ENCODE results near the gene TBC1D10A. TPM values are rescaled to one million over a fixed set of nuclear protein-coding genes. Genes with fewer than 3 reads are reported as not detected.
A peak's percentile ranks its signal among the peaks of the same experiment; 100 is the strongest.

The TBC1D10A gene
- polyA plus RNA-seq, 4 donors, result 12.1 to 19.9 (median 12.8) TPM

DNA sequence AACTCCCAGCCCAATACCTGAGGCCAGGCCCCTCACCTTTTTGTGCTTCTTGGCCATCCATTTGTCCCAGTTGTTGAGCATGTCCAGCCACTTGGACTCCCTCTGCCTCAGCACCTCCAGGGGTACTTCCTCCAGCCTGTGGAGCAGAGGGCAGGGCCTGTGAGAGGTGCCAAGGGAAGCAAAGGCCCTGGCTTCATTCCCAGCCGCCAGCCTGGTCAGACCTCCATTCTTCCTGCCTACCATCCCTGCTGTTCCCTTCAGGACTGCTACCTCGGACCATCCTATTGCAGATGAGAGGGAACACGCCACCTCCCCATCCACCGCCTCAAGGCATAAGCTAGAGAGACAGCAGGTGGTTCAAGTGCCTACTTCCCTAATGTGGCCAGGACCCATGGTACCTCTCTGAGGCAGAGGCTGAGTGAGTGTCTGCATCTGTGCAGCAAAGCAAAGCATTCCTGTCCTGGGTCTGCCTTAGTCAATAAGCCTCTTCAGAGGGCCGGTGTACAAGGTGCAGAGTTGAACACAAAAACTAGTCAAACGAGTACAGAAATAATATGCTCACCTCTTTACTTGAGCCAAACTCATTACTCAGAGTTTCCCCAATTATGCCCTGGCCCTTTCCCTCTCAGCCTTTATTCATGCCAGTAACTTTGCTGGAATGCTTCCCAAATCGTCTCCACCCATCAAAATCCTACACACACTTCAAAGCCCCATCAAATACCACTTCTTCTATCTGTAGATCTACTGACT is 22.1 kb downstream of the TBC1D10A start:
- DNase-seq (ENCODE audit: low read depth in 4 of 4, low spot score in 3 of 4), result no peak

DNA sequence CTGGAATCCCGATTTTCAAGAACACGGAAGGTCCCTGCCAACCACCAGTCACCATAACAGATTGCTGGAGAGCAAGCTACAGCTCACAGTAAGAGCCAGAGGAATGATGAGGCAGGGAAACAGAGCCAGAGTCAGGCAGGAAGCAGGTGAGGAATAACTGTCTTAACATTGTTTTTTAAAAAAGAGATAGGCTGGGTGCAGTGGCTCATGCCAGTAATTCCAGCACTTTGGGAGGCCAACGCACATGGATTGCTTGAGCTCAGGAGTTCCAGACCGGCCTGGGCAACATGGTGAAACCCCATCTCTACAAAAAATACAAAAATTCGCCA is 24.0 kb downstream of the TBC1D10A start:
- DNase-seq (ENCODE audit: low read depth in 4 of 4, low spot score in 3 of 4), result no peak

DNA sequence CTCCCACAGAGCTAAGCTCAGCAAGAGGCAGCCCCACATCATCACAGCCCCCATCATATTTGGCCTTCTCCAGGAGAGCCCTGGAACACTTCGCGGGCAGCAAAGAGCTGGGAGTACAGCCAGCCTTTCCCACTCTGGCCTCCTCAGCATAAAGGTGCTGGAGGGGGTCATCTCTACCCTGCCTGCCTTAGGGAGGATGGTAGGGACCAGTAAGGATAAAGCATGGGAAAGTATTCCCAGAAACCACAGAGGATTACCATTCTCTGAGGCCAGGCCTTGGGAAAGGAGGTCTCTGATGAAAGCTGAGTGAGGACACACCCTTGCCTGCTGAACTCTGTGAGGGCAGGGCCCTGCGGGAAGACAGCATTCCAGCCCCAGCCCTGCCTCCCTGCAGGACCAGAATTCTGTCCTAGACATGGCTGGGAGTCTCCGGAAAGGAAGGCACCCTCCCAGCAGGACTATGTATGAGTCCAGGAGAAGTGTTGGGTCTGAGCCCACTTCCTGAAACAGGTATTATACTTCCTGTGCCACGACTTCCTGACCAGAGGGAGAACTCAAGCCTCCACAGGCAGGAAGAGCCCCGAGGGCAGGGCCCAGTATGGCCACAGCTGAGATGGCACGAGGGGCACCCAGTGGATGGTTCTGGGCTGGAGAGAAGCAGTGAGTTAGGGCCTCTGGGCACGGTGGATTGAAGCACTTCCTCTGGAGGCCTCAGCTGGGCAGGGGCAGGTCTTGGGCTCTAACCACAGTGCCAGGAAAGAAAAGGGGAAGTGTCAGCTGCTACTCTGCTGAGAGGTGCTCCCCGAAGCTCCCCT is 24.5 kb downstream of the TBC1D10A start:
- DNase-seq (ENCODE audit: low read depth in 4 of 4, low spot score in 3 of 4), result no peak

GRCh38 chr22:30299322-30299721 is 27.4 kb downstream of the TBC1D10A start:
- no peak for DNase-seq (ENCODE audit: low read depth in 4 of 4, low spot score in 3 of 4)

- DNase-seq (ENCODE audit: low read depth in 4 of 4, low spot score in 3 of 4), result no peak
Observed at GRCh38 chr22:30297991-30298701, 28.6 kb downstream of the TBC1D10A start.

DNA sequence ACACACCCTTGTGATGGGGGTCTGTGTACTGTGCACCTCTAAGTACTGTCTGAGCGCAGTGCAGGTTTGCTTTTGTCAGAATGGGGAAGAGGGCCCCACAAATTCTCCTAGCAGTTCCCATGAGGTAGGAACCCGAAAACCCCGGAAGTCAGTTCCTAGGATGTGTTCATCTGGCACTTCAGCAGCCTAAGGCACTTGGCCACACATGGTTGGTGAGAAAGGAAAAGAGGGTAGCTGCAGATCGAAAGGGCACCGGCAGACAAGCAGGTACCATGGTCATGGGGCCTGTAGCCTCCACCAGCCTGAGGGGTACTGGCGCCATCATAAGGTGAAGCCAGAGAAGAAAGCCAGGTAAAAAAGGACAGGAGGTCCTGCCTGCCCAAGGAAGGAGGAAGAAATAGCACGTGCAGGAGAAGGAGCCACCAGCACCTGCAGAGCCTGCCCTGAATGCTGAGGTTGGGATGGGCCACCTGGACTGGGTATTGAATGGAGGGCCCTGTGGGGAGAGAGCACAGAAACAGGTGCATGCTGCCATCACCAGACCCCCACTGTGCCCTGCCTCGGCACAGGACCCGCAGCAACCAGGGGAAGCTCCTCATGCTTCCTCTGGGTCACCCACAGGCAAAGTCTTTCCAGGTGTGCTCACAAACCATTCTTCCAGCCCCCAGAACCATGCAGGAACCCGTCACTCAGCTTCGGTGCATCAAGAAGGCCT is 29.3 kb downstream of the TBC1D10A start:
- no peak for DNase-seq (ENCODE audit: low read depth in 4 of 4, low spot score in 3 of 4)

GRCh38 chr22:30296833-30297232 is 29.9 kb downstream of the TBC1D10A start:
- no peak for DNase-seq (ENCODE audit: low read depth in 4 of 4, low spot score in 3 of 4)

DNA sequence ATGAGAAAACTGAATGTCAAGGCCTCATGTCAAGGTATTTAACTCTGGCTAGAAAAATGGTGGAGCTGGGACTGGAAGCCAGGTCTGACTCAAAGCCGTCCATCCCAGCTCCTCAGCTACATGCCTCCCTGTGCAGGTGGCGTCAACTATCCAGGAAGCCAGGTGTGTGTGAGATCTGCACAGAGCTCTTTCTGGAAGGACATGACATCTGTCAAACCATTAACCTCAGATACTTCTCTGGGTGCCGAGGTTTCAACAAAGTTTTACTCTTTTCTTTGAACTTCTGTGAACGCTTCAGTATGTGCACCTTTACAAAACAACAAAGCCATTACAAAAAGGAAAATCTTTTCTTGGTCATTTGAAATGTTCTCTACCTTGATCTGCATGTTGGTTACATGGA is 30.4 kb downstream of the TBC1D10A start:
- no peak for DNase-seq (ENCODE audit: low read depth in 4 of 4, low spot score in 3 of 4)

DNA sequence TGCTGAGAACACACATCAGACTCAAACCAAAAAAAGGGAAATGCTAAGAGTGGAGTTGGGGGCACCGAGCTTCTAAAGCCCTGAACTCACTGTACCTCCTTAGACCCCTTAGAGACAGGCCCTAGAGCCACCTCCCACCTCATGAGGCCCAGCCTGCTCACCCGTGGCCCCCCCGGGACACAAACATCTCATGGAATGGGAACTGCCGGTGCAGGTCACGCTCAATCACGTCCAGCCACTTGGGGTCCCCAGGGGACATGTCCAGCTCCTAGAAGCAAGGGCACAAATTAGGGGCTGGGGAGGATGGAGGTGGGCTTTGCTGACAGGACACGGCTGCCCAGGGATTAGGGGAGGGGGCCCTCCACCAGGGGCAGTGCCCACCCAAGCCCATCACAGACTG is 31.2 kb downstream of the TBC1D10A start:
- no peak for DNase-seq (ENCODE audit: low read depth in 4 of 4, low spot score in 3 of 4)

- DNase-seq (ENCODE audit: low read depth in 4 of 4, low spot score in 3 of 4), result no peak
Observed at GRCh38 chr22:30294830-30295229, 31.9 kb downstream of the TBC1D10A start.

- DNase-seq (ENCODE audit: low read depth in 4 of 4, low spot score in 3 of 4), result no peak
Observed at GRCh38 chr22:30294066-30294465, 32.7 kb downstream of the TBC1D10A start.

DNA sequence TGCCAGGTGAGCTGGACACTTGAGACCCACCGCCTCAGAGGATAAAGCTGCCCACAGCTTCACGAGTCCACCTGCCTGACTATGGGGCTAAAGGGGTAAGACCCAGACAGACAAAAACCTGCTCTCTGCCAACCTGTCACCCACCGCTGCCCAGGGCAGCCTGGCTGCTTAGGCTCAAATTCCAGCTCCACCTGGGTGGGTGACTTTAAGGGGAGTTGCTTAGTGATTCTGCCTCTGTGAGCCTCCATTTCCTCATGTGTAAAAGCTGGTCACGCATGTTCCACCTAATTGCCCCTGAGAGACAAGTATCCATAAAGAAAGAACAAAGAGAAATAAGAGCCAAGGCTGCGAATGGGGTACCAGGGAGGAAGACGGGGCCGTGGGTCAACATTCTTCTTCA is 33.7 kb downstream of the TBC1D10A start:
- DNase-seq (ENCODE audit: low read depth in 4 of 4, low spot score in 3 of 4), result no peak

DNA sequence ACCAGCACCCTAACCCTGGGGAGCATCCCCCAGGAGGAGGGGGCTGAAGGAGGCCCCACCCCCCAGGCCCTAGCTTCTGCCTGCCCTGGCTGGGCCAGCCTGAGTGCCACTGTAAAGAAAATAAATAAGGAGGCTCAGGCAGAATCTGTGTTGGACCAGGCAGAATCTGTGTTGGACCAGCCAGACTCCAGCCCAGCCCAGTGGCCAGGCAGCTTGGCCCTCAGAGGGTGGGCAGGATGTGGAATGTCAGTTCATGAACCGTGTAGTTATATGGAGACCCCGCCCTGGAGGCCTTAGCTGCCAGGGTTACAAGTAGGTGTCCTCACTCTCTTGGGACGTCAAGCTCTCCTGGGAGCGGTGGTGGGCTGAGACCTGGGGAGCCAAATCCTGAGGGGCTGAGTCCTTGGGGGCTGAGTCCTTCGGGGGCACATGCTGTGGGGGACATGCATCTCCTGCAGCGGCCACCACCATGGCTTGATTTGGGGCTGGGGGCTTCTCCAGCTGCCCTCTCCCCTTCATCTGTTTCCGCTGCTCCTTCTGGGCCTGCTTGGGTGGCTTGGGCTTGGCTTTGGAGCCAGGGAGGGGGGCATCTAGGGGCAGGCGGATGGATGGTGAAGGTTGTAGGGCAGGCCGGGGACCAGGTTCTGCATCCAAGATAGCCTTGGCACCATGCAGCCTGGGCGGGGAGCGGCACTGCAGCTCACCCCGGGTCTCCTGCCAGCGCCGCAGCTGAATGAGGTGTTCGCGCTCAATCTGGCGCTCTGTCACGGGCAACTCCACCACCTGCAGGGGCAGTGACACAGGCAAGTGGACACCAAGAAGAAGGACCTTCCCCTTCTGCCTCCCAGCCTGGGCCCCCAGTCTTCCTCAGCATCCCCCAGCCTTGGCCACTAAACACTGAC is 34.4 kb downstream of the TBC1D10A start:
- no peak for DNase-seq (ENCODE audit: low read depth in 4 of 4, low spot score in 3 of 4)

GRCh38 chr22:30291058-30291892 is 35.5 kb downstream of the TBC1D10A start:
- DNase-seq (ENCODE audit: low read depth in 4 of 4, low spot score in 3 of 4), result no peak

- DNase-seq (ENCODE audit: low read depth in 4 of 4, low spot score in 3 of 4), result no peak
Observed at GRCh38 chr22:30290342-30291057, 36.2 kb downstream of the TBC1D10A start.

DNA sequence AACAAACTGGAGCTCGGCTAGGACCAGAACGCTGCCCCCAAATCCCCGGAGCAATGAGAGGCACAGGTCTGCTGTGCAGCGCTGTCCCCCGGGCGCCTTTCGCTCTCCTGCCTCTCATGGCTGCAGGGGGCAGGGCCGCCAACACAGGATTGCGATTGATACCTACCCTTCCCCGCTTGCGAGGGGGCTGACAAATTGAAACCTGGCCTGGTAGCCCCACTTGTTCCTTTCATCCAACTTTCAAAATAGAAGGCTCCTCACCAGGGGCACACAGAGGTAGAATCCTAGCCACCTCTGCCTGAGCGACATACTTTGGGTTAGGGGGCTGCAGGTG is 36.8 kb downstream of the TBC1D10A start:
- DNase-seq (ENCODE audit: low read depth in 4 of 4, low spot score in 3 of 4), result no peak

DNA sequence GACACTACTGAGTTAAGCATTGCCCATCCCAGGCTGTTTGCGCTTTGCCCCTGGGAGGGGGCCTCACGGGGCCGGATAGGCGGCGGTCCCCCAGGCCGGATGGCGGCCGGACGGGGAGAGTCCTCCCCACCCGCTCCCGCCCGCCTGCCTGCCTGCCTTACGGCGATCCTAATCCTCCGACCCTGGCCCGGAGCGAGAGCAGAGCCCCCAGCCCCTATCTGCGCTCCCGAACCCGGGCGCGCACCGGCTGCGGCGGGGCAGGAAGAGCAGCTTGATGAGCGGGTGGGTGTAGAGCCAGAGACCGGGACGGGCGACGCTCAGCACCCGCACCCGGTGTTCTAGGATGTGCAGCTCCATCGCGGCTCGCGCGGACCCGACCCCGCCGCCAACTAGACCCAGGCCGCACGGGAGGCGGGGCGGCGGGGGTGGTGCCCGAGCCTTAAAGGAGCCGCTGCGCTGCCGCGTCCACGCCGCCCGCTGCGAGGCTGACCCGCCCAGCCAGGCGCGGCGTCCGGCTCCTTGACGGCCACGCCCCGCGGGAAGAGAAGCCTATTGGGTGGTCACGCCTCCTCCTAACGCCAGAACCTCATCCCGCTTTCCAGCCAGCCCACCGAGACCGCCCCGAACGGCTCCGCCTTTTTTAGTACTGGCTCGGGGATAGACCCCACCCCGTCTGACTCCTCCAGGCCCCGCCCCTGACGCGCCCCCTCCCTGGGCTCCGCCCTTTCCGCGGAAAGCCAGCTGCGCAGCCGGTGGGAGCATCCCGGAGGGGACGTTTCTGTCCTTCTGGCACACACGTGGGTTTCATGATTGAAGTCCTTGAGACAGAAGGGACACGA is 37.4 kb downstream of the TBC1D10A start, which contains the start of gene CASTOR1:
Gene CASTOR1, minus strand, starts transcription at position 365 of the 839 bp plus-strand sequence. Its CDS starts 8 bp downstream, at position 357.
- DNase-seq (ENCODE audit: low read depth in 4 of 4, low spot score in 3 of 4), result peak; percentile 93 to 95 (median 94)

Measured in left renal pelvis (tissue), 4 donors.